Dendritic cell treated with granulocyte-macrophage colony-stimulating factor and Interleukin-4, amounts not matched to agents 40 ng/mL and 50 ng/mL, for 4 days (primary cell): ENCODE data around the gene BLOC1S6.
"Not testable (repeated sequence)": the region's sequence is repeated elsewhere in the genome, so short reads cannot be mapped to it uniquely, and the experiment has no call there.

ENCODE experiments used
- H3K27ac Mint-ChIP-seq: one replicate; pipeline ENCODE4 v1.8.0; 2022; ENCODE audit warnings: mild to moderate bottlenecking, mixed read lengths
- H3K27me3 Mint-ChIP-seq: one replicate; pipeline ENCODE4 v1.8.0; 2022; ENCODE audit warnings: mild to moderate bottlenecking, mixed read lengths
- H3K36me3 Mint-ChIP-seq: one replicate; pipeline ENCODE4 v1.8.0; 2022; ENCODE audit warnings: low read depth, mixed read lengths
- H3K4me1 Mint-ChIP-seq: one replicate; pipeline ENCODE4 v1.8.0; 2022; ENCODE audit warnings: low read depth, mixed read lengths
- H3K4me3 Mint-ChIP-seq: one replicate; pipeline ENCODE4 v1.8.0; 2022; ENCODE audit warnings: mild to moderate bottlenecking, moderate library complexity, mixed read lengths
- H3K9me3 Mint-ChIP-seq: one replicate; pipeline ENCODE4 v1.8.0; 2022; ENCODE audit warnings: mixed read lengths
- intact Hi-C: fragments of 100-400 bp; cut with micrococcal nuclease; formaldehyde crosslinking; loops from one replicate; pipeline ENCODE4 v1.15.0; 2022

The BLOC1S6 gene

DNA sequence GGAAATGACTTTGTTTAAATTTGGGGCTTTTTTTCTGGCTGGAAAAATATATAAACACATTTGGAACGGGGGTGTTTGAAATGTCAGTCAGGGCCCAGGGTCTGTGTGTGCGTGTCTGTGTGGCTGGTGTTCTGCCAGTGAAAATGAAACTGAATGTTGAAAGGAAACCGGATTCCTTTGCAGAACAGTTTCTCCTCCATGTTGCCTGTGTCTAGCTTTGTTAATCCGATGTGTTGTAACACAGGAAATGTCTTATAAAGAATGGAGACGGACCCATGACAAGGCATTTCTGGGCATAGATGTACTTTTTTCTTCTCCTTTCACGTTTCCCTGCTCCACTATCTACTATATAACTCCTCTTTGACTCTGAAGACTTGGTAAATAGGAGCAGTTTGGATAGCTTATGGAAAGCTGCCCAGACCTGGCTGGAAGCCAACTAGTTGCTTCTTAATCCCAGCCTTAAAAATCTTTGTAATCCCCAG lies 50.4 kb downstream of the BLOC1S6 start:
- Mint-ChIP-seq H3K4me1 (peaks cover 66% of the 10 kb centered on the region), H3K4me3 (peak overlapping the region; percentile 71)
- intact Hi-C loops, result no loop called here

DNA sequence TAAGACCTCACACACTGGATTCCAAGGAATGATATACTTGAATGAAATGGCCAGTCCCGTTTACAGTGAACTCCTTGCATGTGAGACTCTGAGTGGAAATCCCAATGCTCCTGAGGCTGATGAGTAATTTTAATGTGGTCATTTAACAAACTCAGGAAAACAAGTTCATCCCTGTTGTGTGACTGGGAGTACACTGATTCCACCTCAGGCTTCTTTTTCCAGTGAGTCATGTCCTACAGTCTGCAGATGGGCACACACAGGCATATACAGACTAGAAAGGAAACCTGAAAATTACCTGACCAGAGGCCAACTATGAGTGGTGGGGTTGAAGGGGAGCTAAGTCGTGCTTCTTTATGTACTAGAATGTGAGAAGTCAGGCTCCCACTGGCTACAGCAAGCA lies 53.4 kb downstream of the BLOC1S6 start:
- H3K27ac Mint-ChIP-seq, result peak overlapping the region; percentile 61
- peaks cover 87% of the 10 kb centered on the region for H3K4me1 Mint-ChIP-seq
- no peak overlapping the region for H3K4me3 Mint-ChIP-seq
- no peaks in the 10 kb centered on the region for H3K27me3 Mint-ChIP-seq
- no peaks in the 10 kb centered on the region for H3K9me3 Mint-ChIP-seq
- H3K36me3 Mint-ChIP-seq, result peaks cover 52% of the 10 kb centered on the region
- intact Hi-C loops, result loop anchor here (2.0 kb wide), 1 partner anchor 14 kb away; no protein-coding TSS in a partner anchor

More for the DNA sequence above, 50.4 kb downstream of the BLOC1S6 start:
- Mint-ChIP-seq H3K9me3 (no peaks in the 10 kb centered on the region), H3K36me3 (peaks cover 48% of the 10 kb centered on the region), H3K27ac (peak overlapping the region; percentile 95), H3K27me3 (no peaks in the 10 kb centered on the region)

DNA sequence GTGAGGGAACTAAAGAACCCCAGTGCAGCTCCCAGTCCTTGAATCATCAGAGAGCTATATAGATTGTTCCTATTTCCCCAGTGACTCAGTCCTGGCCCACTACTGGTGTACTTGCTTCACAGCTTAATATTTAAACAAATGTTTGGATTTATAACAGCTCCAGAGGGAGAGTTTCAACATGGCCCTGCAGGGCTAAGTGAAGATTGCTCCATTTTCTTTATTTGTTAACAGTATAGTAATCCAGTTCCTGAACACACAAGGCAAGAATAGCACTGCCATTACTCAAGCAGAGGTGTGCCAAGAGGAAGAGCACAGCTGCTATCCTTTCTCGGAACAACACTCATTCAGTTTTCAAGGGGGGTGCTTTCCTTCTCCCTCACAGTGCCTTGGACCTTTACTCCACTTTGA lies 54.2 kb downstream of the BLOC1S6 start:
- H3K27ac Mint-ChIP-seq, result peak overlapping the region; percentile 61
- H3K4me1 Mint-ChIP-seq, result peaks cover 93% of the 10 kb centered on the region
- H3K27me3 Mint-ChIP-seq, result no peaks in the 10 kb centered on the region
- H3K36me3 Mint-ChIP-seq, result peaks cover 49% of the 10 kb centered on the region
- intact Hi-C loops, result loop anchor here (2.0 kb wide), 1 partner anchor 13 kb away; no protein-coding TSS in a partner anchor
- H3K9me3 Mint-ChIP-seq, result no peaks in the 10 kb centered on the region
- H3K4me3 Mint-ChIP-seq, result no peak overlapping the region

DNA sequence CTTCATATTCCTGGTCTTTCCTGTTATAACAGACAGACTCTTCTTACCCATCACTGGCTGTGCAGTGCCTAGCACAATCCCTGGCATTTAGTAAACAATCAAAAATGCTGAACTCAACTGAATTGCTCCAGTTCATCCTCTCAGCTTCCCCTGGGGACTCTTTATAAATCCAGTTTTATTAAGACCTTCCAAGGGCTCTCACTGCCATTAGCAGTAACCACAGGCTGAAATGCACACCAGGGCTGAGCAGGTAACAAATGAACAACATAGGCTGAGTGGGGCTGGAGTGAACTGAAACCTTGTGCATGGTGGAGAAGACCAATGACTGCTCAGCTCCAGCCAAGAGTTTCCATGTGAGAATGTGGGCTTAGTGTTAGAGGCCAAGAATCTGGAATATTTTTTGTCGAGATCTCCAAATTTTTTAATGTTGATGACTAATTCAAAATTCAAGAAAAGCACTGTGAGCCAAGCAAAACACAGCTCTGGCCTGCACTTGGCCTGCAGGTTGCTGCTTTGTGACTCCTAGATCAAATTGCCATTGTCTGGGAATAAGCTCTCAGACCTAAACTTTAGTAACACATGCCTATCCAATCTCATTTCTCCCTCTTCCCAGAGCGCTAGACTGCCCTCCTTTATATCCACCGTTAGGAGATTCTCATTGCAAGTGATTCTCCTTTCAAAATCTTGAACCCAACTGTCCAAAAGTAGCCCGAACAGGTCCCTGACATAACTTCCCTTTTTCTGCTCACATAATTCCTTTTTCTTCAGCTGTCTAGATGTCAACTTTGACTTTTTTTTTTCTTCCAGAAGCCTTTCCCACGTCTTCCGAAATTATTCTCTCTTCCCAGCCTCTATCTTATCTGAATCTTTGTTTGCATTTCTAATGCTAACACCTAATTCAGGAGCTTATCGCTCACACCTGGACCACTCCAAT lies 55.1 kb downstream of the BLOC1S6 start:
- Mint-ChIP-seq H3K27ac (peak overlapping the region; percentile 61), H3K4me1 (peaks cover 96% of the 10 kb centered on the region), H3K4me3 (peak overlapping the region; percentile 39), H3K27me3 (no peaks in the 10 kb centered on the region), H3K36me3 (peaks cover 53% of the 10 kb centered on the region), H3K9me3 (no peaks in the 10 kb centered on the region)
- intact Hi-C loops, result loop anchor here (2.0 kb wide), 1 partner anchor 13 kb away; no protein-coding TSS in a partner anchor

DNA sequence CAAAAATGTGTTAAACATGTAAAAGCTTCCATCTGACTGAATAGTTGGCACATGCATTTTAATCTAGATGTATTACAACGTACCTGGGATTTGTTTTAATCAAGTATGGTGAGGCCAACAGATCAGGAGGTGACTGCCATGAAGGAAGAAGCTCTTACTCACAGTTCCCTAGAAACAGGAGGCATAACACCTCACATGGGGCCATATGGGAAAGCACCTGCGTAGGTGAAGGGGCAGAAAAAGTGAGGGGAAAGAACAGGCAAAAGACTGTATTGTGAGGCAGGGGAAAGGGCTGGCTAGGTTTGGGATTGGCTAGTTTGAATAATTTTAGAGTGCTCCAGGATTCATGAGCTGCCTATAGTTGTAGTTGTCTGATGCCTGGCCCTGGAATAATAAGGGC lies 57.3 kb downstream of the BLOC1S6 start:
- no peak overlapping the region for H3K4me3 Mint-ChIP-seq
- H3K27me3 Mint-ChIP-seq, result no peaks in the 10 kb centered on the region
- H3K4me1 Mint-ChIP-seq, result peaks cover 89% of the 10 kb centered on the region
- no peaks in the 10 kb centered on the region for H3K9me3 Mint-ChIP-seq
- H3K36me3 Mint-ChIP-seq, result peaks cover 43% of the 10 kb centered on the region
- intact Hi-C loops, result no loop called here
- no peak overlapping the region for H3K27ac Mint-ChIP-seq

DNA sequence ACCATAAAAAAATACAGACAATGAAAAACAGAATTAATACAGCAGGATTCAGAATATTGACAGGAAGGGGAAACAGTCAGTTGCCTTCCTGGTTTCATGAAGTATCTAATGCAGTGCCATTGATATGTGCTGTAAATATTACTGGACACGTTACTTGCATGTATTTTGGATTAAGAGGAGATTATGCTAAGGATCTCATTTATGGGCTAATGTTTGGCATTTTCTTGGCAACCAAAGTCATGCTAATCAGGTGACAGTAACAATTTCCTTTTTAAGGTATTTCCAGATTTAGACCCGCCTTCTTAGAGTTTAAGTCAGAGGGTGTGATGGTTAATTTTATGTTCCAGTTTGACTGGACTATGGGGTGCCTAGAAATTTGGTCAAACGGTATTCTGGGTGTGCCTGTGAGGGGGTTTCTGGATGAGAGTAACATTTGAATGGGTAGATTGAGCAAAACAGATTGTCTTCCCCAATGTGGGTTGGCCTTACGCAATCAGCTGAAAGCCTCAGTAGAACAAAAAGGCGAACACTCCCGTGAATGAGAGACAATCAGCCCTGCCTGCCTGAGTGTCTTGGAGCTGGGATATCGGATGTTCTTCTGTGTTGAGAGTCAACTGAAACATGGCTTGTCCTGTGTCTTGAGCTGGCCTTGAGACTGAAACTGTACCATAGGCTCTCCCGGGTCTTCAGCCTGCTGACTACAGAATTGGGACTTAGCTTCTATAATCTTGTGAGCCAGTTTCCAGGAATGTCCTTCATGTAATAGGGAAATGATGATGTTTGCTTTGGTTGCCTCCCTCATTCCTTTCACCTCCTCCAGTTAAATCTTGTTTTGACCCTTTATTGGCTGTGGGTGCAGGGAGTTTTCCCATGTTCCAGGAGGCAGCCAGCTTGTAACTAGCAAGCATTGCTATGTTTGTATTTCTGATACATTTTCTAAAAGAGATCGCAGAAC lies 58.1 kb downstream of the BLOC1S6 start:
- H3K4me1 Mint-ChIP-seq, result peaks cover 89% of the 10 kb centered on the region
- peaks cover 42% of the 10 kb centered on the region for H3K36me3 Mint-ChIP-seq
- H3K27me3 Mint-ChIP-seq, result no peaks in the 10 kb centered on the region
- intact Hi-C loops, result no loop called here
- peaks cover 5% of the 10 kb centered on the region for H3K9me3 Mint-ChIP-seq
- peak overlapping the region; percentile 48 for H3K4me3 Mint-ChIP-seq
- peak overlapping the region; percentile 58 for H3K27ac Mint-ChIP-seq

DNA sequence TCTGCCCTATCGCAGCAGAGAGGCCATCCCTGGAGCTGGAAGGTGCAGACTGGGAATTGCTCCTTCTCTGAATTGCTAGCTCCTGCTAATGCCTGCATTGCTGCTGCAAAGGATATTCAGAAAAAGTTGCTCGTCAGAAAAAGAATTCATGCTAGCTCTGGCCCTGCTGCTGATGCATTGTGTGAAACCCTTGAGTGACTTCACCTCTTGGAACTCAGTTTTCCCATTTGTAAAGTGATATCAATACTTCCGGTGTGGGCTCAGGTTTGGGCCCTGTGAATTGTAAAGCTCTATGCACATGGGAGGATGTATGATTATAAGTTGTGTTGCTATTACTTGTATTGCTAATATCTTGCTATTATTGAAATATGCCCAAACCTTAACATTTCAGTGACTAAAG lies 59.0 kb downstream of the BLOC1S6 start:
- Mint-ChIP-seq H3K4me1 (peaks cover 81% of the 10 kb centered on the region), H3K27me3 (no peaks in the 10 kb centered on the region), H3K36me3 (peaks cover 50% of the 10 kb centered on the region), H3K9me3 (peaks cover 8% of the 10 kb centered on the region), H3K4me3 (no peak overlapping the region), H3K27ac (peak overlapping the region; percentile 58)
- intact Hi-C loops, result no loop called here

DNA sequence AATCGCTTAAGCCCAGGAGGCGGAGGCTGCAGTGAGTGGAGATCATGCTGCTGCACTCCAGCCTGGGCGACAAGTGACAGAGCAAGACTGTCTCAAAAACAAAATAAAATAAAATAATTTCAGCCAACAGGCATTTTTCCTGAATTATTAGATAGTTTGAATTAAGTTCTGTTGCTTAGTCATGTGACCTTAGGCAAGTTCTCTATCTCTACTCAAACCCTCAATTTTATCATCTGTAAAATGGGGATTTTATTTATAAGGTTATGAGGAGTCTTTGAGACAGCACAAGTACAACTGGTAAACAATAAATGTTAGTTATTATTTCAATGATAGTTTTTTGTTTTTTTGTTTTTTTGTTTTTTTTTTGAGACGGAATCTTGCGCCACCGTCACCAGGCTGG lies 60.6 kb downstream of the BLOC1S6 start:
- H3K36me3 Mint-ChIP-seq, result peaks cover 51% of the 10 kb centered on the region
- H3K27ac Mint-ChIP-seq, result no peak overlapping the region
- H3K4me3 Mint-ChIP-seq, result no peak overlapping the region
- intact Hi-C loops, result no loop called here
- peaks cover 81% of the 10 kb centered on the region for H3K4me1 Mint-ChIP-seq
- no peaks in the 10 kb centered on the region for H3K27me3 Mint-ChIP-seq
- H3K9me3 Mint-ChIP-seq, result peaks cover 8% of the 10 kb centered on the region

DNA sequence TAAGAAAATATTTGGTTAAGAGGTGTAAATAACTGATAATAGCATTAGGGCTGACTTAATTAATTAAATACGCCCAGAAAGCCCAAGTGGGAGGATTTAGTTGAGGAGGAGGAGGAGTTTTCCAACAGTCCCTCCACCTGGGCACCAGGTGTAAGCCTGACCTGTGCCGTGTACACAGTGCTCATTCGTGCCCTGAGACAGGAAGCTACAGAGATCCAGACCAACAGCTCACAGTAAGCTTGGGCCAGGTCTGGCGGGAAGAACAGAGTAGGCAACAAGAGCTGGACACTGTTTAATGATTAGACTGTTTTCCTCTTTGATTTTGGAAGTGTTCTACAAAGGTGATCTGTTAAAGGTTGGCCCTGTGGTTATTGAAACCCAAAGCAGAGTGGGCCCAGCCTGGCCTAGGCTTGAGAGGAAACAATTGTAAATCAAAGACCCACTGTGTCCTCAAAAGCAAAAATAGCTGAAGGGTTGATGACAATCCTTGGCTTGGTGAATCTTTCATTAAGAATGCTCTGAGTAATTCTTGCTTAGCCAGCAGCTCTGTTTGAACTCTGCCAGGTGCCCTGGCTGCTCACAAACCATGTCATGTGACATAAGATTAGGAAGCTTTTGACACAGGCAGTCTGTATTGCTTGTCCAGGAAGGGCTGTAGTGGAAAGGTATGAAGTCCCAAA lies 61.5 kb downstream of the BLOC1S6 start:
- Mint-ChIP-seq H3K27ac (peak overlapping the region; percentile 85), H3K4me3 (no peak overlapping the region), H3K36me3 (peaks cover 52% of the 10 kb centered on the region), H3K4me1 (peaks cover 83% of the 10 kb centered on the region), H3K9me3 (peaks cover 8% of the 10 kb centered on the region), H3K27me3 (no peaks in the 10 kb centered on the region)
- intact Hi-C loops, result no loop called here

DNA sequence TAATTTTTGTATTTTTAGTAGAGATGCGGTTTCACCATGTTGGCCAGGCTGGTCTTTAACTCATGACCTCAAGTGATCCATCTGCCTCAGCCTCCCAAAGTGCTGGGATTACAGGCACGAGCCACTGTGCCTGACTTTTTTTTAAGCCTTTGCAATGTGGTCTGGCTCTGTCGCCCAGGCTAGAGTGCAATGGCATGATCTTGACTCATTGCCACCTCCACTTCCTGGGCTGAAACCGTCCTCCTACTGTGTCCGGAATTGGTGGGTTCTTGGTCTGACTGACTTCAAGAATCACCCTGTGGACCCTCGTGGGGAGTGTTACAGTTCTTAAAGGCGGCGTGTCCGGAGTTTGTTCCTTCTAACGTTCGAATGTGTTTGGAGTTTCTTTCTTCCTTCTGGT lies 62.8 kb downstream of the BLOC1S6 start:
- H3K4me3 Mint-ChIP-seq, result peak overlapping the region; percentile 55
- intact Hi-C loops, H3K27me3 Mint-ChIP-seq, H3K9me3 Mint-ChIP-seq: not testable (repeated sequence)
- peak overlapping the region; percentile 85 for H3K27ac Mint-ChIP-seq
- H3K4me1 Mint-ChIP-seq, result peaks cover 83% of the 10 kb centered on the region
- H3K36me3 Mint-ChIP-seq, result peaks cover 42% of the 10 kb centered on the region

DNA sequence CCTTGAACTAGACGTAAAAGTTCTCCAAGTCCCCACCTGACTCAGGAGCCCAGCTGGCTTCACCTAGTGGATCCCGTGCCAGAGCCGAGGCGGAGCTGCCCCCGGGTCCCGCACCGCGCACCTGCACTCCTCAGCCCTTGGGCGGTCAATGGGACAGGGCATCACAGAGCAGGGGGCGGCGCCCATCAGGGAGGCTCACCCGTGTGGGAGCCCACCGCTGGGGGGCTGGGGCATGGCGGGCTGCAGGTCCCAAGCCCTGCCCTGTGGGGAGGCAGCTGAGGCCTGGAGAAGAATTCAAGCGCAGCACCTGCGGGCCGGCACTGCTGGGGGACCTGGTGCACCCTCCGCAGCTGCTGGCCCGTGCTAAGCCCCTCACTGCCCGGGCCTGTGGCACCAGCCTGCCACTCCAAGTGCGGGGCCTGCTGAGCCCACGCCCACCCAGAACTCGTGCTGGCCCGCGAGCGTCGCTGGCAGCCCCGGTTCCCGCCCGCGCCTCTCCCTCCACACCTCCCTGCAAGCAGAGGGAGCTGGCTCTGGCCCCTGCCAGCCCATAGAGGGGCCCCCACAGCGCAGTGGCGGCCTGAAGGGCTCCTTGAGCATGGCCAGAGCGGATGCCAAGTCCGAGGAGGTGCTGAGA lies 63.8 kb downstream of the BLOC1S6 start:
- H3K27me3 Mint-ChIP-seq, result no peaks in the 10 kb centered on the region
- H3K4me1 Mint-ChIP-seq, result peaks cover 77% of the 10 kb centered on the region
- peak overlapping the region; percentile 85 for H3K27ac Mint-ChIP-seq
- intact Hi-C loops, result no loop called here
- H3K9me3 Mint-ChIP-seq, result peaks cover 8% of the 10 kb centered on the region
- H3K36me3 Mint-ChIP-seq, result peaks cover 42% of the 10 kb centered on the region
- no peak overlapping the region for H3K4me3 Mint-ChIP-seq

DNA sequence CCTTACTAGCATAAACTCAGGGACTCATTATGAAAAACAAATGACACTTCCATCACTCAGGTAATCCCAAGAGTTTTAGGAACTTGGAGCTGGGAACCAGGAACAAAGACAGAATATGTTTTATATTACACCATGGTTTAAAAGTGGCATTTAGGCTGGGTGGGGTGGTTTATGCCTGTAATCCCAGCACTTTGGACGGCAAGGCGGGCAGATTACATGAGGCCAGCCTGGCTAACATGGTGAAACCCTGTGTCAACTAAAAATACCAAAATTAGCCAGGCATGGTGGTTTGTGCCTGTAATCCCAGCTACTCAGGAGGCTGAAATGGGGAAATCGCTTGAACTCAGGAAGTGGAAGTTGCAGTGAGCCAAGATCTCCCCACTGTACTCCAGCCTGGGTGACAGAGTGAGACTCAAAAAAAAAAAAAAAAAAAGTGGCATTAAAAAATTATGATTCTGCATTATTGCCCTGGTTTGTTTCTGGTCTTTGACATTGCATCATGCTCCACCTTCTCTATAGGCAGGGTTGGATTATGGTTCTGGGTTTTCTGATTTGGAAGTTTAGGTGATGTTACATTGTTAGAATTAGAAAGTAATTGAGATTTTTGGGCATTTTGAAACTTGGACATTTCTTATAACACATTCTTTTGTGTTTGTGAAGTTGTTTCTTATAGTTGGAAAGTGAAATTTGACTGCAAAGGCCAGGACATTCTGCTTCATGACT lies 66.7 kb downstream of the BLOC1S6 start:
- Mint-ChIP-seq H3K4me3 (peak overlapping the region; percentile 14), H3K36me3 (peaks cover 45% of the 10 kb centered on the region), H3K27me3 (no peaks in the 10 kb centered on the region), H3K9me3 (peaks cover 8% of the 10 kb centered on the region), H3K4me1 (peaks cover 74% of the 10 kb centered on the region), H3K27ac (peak overlapping the region; percentile 81)
- intact Hi-C loops, result loop anchor here (2.0 kb wide), 1 partner anchor 13 kb away; no protein-coding TSS in a partner anchor
